Measurements from ENCODE around the gene BLACAT1.

The BLACAT1 gene

GRCh38 chr1:205456868-205457745 is 1.3 kb upstream of the BLACAT1 start:
- TF ChIP-seq CTCF (IDR thresholded peaks at IDR 0.05; ENCODE audit: insufficient read depth, low read length) = no peak
- no peak for TF ChIP-seq POLR2AphosphoS5 (IDR thresholded peaks at IDR 0.05; ENCODE audit: low read depth)
- TF ChIP-seq, protein P1, sequence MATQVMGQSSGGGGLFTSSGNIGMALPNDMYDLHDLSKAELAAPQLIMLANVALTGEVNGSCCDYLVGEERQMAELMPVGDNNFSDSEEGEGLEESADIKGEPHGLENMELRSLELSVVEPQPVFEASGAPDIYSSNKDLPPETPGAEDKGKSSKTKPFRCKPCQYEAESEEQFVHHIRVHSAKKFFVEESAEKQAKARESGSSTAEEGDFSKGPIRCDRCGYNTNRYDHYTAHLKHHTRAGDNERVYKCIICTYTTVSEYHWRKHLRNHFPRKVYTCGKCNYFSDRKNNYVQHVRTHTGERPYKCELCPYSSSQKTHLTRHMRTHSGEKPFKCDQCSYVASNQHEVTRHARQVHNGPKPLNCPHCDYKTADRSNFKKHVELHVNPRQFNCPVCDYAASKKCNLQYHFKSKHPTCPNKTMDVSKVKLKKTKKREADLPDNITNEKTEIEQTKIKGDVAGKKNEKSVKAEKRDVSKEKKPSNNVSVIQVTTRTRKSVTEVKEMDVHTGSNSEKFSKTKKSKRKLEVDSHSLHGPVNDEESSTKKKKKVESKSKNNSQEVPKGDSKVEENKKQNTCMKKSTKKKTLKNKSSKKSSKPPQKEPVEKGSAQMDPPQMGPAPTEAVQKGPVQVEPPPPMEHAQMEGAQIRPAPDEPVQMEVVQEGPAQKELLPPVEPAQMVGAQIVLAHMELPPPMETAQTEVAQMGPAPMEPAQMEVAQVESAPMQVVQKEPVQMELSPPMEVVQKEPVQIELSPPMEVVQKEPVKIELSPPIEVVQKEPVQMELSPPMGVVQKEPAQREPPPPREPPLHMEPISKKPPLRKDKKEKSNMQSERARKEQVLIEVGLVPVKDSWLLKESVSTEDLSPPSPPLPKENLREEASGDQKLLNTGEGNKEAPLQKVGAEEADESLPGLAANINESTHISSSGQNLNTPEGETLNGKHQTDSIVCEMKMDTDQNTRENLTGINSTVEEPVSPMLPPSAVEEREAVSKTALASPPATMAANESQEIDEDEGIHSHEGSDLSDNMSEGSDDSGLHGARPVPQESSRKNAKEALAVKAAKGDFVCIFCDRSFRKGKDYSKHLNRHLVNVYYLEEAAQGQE (IDR thresholded peaks at IDR 0.05; ENCODE audit: insufficient replicate concordance, low read depth) = no peak
- no peak for TF ChIP-seq SPI1 (IDR thresholded peaks at IDR 0.05; ENCODE audit: borderline replicate concordance, low read depth)
- no peak for TF ChIP-seq GABPA (IDR thresholded peaks at IDR 0.05; ENCODE audit: low read depth)
- no peak overlapping the region for H3K27ac ChIP-seq (replicated peaks)
- peaks cover 42% of the 10 kb centered on the region for H3K27me3 ChIP-seq (ENCODE audit: insufficient read depth, poor library complexity, severe bottlenecking)
- DNase-seq (ENCODE audit: low read depth in 1 of 2, low spot score in 1 of 2) = no peak
- no peak overlapping the region for H3K4me3 ChIP-seq (replicated peaks; ENCODE audit: insufficient read depth, low read length)

- no peak for TF ChIP-seq POLR2AphosphoS5 (IDR thresholded peaks at IDR 0.05; ENCODE audit: low read depth)
- TF ChIP-seq SPI1 (IDR thresholded peaks at IDR 0.05; ENCODE audit: borderline replicate concordance, low read depth) = no peak
- TF ChIP-seq GABPA (IDR thresholded peaks at IDR 0.05; ENCODE audit: low read depth) = no peak
- TF ChIP-seq, protein P1 (IDR thresholded peaks at IDR 0.05; ENCODE audit: insufficient replicate concordance, low read depth) = no peak
- no peak for TF ChIP-seq CTCF (IDR thresholded peaks at IDR 0.05; ENCODE audit: insufficient read depth, low read length)
- Histone ChIP-seq H3K4me3 (replicated peaks; ENCODE audit: insufficient read depth, low read length) (no peak overlapping the region), H3K27me3 (ENCODE audit: insufficient read depth, poor library complexity, severe bottlenecking) (peaks cover 46% of the 10 kb centered on the region), H3K27ac (replicated peaks) (no peak overlapping the region)
- DNase-seq (ENCODE audit: low read depth in 1 of 2, low spot score in 1 of 2) = no peak
Observed at GRCh38 chr1:205456383-205456867, 580 bp upstream of the BLACAT1 start.

- no peak for TF ChIP-seq GABPA (IDR thresholded peaks at IDR 0.05; ENCODE audit: low read depth)
- TF ChIP-seq SPI1 (IDR thresholded peaks at IDR 0.05; ENCODE audit: borderline replicate concordance, low read depth) = no peak
- TF ChIP-seq POLR2AphosphoS5 (IDR thresholded peaks at IDR 0.05; ENCODE audit: low read depth) = no peak
- no peak for TF ChIP-seq CTCF (IDR thresholded peaks at IDR 0.05; ENCODE audit: insufficient read depth, low read length)
- TF ChIP-seq, protein P1 (IDR thresholded peaks at IDR 0.05; ENCODE audit: insufficient replicate concordance, low read depth) = no peak
- Histone ChIP-seq H3K27me3 (ENCODE audit: insufficient read depth, poor library complexity, severe bottlenecking) (peaks cover 47% of the 10 kb centered on the region), H3K4me3 (replicated peaks; ENCODE audit: insufficient read depth, low read length) (no peak overlapping the region), H3K27ac (replicated peaks) (no peak overlapping the region)
- no peak for DNase-seq (ENCODE audit: low read depth in 1 of 2, low spot score in 1 of 2)
Observed at GRCh38 chr1:205454903-205455335, 926 bp downstream of the BLACAT1 start.

Measured in HL-60 (cell line).